ENCODE measurements around the gene CNOT4.
"Not testable (repeated sequence)": the region's sequence is repeated elsewhere in the genome, so short reads cannot be mapped to it uniquely, and the experiment has no call there.

Gene CNOT4

DNA sequence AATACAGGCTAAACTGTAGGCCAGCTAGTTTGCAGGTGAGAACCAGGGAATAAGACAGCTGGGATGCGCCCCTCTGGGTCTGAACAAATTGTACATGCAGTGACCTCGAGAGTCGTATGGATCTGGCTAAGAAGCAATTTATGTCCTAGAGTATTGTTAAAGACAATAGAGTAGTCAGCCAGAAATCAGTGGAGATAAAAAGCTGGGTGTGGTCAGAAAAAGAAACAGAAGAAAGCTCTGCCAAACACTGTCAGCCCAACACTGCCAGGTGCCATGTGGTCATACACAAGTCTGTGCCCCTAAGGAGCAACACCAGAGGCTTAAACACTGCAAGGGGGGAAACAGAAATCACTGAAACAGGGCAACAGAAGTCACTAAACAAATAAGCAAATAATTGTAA, 62.2 kb downstream of the CNOT4 start:
- TF ChIP-seq, protein P1, sequence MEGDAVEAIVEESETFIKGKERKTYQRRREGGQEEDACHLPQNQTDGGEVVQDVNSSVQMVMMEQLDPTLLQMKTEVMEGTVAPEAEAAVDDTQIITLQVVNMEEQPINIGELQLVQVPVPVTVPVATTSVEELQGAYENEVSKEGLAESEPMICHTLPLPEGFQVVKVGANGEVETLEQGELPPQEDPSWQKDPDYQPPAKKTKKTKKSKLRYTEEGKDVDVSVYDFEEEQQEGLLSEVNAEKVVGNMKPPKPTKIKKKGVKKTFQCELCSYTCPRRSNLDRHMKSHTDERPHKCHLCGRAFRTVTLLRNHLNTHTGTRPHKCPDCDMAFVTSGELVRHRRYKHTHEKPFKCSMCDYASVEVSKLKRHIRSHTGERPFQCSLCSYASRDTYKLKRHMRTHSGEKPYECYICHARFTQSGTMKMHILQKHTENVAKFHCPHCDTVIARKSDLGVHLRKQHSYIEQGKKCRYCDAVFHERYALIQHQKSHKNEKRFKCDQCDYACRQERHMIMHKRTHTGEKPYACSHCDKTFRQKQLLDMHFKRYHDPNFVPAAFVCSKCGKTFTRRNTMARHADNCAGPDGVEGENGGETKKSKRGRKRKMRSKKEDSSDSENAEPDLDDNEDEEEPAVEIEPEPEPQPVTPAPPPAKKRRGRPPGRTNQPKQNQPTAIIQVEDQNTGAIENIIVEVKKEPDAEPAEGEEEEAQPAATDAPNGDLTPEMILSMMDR (IDR thresholded peaks at IDR 0.05; ENCODE audit: insufficient read depth, low read length) = no peak
- no peak for TF ChIP-seq GABPA (IDR thresholded peaks at IDR 0.05; ENCODE audit: low read depth)
- no peak for TF ChIP-seq POLR2AphosphoS5 (IDR thresholded peaks at IDR 0.05; ENCODE audit: low read depth)
- TF ChIP-seq, protein P2, sequence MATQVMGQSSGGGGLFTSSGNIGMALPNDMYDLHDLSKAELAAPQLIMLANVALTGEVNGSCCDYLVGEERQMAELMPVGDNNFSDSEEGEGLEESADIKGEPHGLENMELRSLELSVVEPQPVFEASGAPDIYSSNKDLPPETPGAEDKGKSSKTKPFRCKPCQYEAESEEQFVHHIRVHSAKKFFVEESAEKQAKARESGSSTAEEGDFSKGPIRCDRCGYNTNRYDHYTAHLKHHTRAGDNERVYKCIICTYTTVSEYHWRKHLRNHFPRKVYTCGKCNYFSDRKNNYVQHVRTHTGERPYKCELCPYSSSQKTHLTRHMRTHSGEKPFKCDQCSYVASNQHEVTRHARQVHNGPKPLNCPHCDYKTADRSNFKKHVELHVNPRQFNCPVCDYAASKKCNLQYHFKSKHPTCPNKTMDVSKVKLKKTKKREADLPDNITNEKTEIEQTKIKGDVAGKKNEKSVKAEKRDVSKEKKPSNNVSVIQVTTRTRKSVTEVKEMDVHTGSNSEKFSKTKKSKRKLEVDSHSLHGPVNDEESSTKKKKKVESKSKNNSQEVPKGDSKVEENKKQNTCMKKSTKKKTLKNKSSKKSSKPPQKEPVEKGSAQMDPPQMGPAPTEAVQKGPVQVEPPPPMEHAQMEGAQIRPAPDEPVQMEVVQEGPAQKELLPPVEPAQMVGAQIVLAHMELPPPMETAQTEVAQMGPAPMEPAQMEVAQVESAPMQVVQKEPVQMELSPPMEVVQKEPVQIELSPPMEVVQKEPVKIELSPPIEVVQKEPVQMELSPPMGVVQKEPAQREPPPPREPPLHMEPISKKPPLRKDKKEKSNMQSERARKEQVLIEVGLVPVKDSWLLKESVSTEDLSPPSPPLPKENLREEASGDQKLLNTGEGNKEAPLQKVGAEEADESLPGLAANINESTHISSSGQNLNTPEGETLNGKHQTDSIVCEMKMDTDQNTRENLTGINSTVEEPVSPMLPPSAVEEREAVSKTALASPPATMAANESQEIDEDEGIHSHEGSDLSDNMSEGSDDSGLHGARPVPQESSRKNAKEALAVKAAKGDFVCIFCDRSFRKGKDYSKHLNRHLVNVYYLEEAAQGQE (IDR thresholded peaks at IDR 0.05; ENCODE audit: insufficient replicate concordance, low read depth) = no peak
- no peak overlapping the region for H3K4me3 ChIP-seq (replicated peaks; ENCODE audit: insufficient read depth, low read length)
- DNase-seq (ENCODE audit: low read depth in 1 of 2, low spot score in 1 of 2) = no peak
- H3K27me3 ChIP-seq (ENCODE audit: insufficient read depth, poor library complexity, severe bottlenecking) = no peaks in the 10 kb centered on the region
- H3K27ac ChIP-seq (replicated peaks) = no peak overlapping the region

DNA sequence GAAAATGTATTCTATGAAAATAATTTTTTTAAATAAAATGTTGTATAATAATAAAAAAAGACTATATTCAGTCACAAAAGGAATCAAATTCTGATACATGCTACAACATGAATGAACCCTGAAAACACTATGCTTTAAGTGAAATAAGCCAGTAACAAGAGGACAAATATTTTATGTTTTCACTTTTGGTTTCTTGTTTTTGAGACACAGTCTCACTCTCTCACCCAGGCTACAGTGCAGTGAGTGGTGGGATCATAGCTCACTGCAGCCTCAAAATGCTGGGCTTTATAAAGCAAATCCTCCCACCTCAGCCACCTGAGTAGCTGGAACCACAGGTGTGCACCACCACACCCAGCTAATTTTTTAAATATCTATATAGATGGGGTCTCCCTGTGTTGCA, 64.2 kb downstream of the CNOT4 start:
- H3K27me3 ChIP-seq (ENCODE audit: insufficient read depth, poor library complexity, severe bottlenecking) = no peaks in the 10 kb centered on the region

DNA sequence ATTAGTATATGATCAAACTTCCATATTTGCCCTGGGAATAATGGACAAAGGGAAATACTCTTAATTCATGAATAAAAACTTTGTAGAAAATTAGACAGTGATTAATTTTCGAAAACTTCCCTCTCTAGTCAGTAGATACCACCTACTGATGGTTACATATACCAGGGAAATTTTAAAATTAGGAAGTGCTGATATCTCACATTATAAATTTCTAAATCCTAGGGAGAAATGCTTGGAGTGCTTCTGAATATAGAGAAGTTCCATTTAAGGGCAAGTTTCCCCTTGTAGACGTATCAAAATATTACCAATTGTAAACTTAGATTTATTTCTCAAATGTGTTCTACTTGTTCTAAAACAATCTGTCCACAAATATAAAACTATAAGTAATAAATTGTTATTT, 64.6 kb downstream of the CNOT4 start:
- H3K27me3 ChIP-seq (ENCODE audit: insufficient read depth, poor library complexity, severe bottlenecking); DNase-seq (ENCODE audit: low read depth in 1 of 2, low spot score in 1 of 2); H3K4me3 ChIP-seq (replicated peaks; ENCODE audit: insufficient read depth, low read length); H3K27ac ChIP-seq (replicated peaks): not testable (repeated sequence)

More for the DNA sequence above, 64.2 kb downstream of the CNOT4 start:
- TF ChIP-seq SPI1 (IDR thresholded peaks at IDR 0.05; ENCODE audit: borderline replicate concordance, low read depth) (no peak), GABPA (IDR thresholded peaks at IDR 0.05; ENCODE audit: low read depth) (no peak)
- DNase-seq (ENCODE audit: low read depth in 1 of 2, low spot score in 1 of 2) = no peak
- Histone ChIP-seq H3K27ac (replicated peaks) (no peak overlapping the region), H3K4me3 (replicated peaks; ENCODE audit: insufficient read depth, low read length) (no peak overlapping the region)

DNA sequence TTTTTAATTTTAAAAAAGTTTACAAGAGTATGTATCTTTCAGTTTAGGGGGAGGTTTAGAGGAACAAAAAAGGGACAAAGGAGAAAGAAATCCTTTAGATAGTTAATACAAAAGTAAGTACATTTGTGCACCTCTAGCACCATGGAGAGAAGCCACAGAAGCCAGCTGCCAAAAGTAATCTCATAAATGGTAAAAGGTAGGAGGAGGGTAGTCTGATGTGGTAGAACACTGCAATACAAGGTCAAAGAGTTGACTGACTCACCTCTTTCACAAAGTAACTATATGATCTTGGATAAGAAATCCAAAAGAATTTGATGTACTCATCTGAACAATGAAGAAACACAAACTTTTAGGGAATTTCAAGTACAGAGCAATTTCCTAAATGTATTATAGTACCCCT, 68.1 kb downstream of the CNOT4 start:
- no peak for DNase-seq (ENCODE audit: low read depth in 1 of 2, low spot score in 1 of 2)
- no peak for TF ChIP-seq SPI1 (IDR thresholded peaks at IDR 0.05; ENCODE audit: borderline replicate concordance, low read depth)
- no peak for TF ChIP-seq POLR2AphosphoS5 (IDR thresholded peaks at IDR 0.05; ENCODE audit: low read depth)
- TF ChIP-seq, protein P2 (IDR thresholded peaks at IDR 0.05; ENCODE audit: insufficient replicate concordance, low read depth) = peak; percentile 91
- TF ChIP-seq, protein P1 (IDR thresholded peaks at IDR 0.05; ENCODE audit: insufficient read depth, low read length) = no peak
- no peaks in the 10 kb centered on the region for H3K27me3 ChIP-seq (ENCODE audit: insufficient read depth, poor library complexity, severe bottlenecking)
- no peak overlapping the region for H3K4me3 ChIP-seq (replicated peaks; ENCODE audit: insufficient read depth, low read length)
- no peak overlapping the region for H3K27ac ChIP-seq (replicated peaks)

DNA sequence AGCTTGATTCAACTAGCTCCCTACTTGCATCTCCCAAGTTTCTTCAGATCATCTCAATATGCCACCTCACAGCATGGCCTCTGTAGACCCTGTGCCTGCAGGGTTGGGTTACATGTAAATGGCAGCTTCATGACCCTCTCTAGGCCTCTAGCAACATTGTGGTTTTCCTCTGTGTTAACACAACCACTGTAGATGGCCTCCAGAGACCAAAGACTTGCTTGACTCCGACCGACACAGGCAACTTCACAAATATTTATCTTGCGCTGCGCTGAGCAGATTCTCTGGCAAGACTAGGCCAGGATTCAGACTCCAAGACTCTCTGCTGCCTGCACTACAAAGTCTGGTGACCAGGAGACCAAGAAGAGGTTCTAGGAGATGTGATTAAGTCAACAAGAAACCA, 75.9 kb downstream of the CNOT4 start:
- Histone ChIP-seq H3K27ac (replicated peaks) (no peak overlapping the region), H3K4me3 (replicated peaks; ENCODE audit: insufficient read depth, low read length) (no peak overlapping the region), H3K27me3 (ENCODE audit: insufficient read depth, poor library complexity, severe bottlenecking) (no peaks in the 10 kb centered on the region)
- DNase-seq (ENCODE audit: low read depth in 1 of 2, low spot score in 1 of 2) = no peak
- TF ChIP-seq, protein P2 (IDR thresholded peaks at IDR 0.05; ENCODE audit: insufficient replicate concordance, low read depth) = no peak
